ENCODE measurements around the gene AKAP12. TPM values are rescaled to one million over a fixed set of nuclear protein-coding genes. Genes with fewer than 3 reads are reported as not detected.

The AKAP12 gene
- total and polyA plus RNA-seq, 2 donors from 2014 or later, result 10.2 to 84.6 TPM

DNA sequence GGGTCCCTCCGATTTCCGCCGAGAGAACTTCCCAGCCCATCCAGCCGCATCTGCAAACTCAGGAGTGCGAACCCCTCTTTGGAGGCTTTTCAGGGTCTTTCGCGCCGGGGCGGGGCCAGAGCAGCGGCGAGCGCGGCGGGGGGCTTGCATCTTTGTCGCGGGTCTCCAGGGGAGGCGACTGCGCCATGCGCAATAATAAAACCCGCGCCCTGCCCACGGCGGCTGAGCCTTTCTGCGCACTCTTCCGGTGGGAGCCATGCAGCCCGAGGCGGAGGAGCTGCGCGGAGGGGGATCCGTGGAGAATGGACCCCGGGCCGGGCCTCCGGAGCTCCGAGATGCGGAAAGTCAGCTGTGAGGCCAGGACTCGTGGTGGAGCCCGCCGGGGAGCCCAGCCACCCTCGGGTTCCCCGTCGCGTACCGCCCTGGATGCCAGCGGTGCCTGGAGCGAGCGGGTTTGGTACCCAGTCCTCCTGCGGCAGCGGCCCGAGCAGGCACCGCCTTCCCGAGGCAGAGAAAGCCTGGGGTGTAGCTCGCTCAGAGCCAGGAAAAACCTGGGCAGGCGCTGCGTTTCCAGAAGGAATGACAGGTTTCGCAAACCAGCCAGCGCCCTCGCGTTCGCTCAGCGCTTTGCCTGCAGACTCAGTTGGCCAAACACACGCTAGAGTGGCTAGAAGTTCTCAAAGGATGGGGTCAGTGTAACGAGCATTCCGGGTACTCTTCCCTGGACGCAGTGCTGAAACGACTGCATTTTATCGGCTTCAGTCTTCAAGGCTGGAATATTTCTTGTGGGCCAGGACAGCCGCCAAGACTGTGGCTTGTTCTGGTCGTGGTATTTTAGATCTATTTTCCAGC lies 1.2 kb downstream of the AKAP12 start:
- peak overlapping the region; percentile 84 to 85 for H3K27ac ChIP-seq (ENCODE audit: low read depth in 2 of 2, low read length in 2 of 2)
- H3K36me3 ChIP-seq (ENCODE audit: control insufficient read depth in 2 of 3, insufficient read depth in 3 of 3, low read length in 3 of 3), result no peaks in the 10 kb centered on the region
- DNase-seq, result peak; percentile 67 to 86 (median 75)
- H3K9ac ChIP-seq (ENCODE audit: low read length in 3 of 3), result peak overlapping the region; percentile 52 to 84 (median 52)
- peaks cover 0 to 3% (median 0%) of the 10 kb centered on the region in 3 donors for H3K4me1 ChIP-seq (ENCODE audit: control insufficient read depth in 2 of 3, insufficient read depth in 2 of 3, low read depth in 1 of 3, low read length in 3 of 3)
- H3K9me3 ChIP-seq (ENCODE audit: control insufficient read depth in 2 of 3, insufficient read depth in 1 of 3, low read length in 3 of 3), result no peaks in the 10 kb centered on the region
- H3K4me3 ChIP-seq (ENCODE audit: low read length in 3 of 3), result peak overlapping the region; percentile 64 to 86 (median 68)
- no peak for FAIRE-seq
- intact Hi-C loops (cut with DNase I), result no loop called here
- no peaks in the 10 kb centered on the region for H3K27me3 ChIP-seq (ENCODE audit: control insufficient read depth, insufficient read depth, low read length)
- TF ChIP-seq, protein P1, sequence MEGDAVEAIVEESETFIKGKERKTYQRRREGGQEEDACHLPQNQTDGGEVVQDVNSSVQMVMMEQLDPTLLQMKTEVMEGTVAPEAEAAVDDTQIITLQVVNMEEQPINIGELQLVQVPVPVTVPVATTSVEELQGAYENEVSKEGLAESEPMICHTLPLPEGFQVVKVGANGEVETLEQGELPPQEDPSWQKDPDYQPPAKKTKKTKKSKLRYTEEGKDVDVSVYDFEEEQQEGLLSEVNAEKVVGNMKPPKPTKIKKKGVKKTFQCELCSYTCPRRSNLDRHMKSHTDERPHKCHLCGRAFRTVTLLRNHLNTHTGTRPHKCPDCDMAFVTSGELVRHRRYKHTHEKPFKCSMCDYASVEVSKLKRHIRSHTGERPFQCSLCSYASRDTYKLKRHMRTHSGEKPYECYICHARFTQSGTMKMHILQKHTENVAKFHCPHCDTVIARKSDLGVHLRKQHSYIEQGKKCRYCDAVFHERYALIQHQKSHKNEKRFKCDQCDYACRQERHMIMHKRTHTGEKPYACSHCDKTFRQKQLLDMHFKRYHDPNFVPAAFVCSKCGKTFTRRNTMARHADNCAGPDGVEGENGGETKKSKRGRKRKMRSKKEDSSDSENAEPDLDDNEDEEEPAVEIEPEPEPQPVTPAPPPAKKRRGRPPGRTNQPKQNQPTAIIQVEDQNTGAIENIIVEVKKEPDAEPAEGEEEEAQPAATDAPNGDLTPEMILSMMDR (IDR thresholded peaks at IDR 0.05; ENCODE audit: borderline replicate concordance, extremely low read depth, insufficient read depth), result no peak

DNA sequence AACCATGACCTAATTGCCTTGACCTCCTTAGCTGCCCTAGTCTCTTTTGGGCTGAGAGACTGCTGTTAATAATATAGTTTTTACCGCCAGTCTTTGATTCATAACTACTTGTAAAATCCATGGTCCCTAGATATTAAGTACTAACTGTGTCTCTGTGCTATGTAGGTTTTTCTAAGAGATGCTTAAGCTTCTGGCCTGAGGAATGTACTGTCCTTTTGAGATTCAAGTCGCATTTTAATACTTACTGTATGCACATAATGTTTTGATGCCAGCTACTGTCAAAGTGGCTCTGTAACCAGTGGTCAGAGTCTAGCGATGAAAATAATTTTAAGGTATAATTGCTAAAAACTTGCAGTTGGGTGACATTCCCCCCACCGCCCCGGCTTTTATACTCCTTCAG lies 2.1 kb downstream of the AKAP12 start:
- intact Hi-C loops (cut with DNase I), result no loop called here
- DNase-seq (no peak), FAIRE-seq (no peak)
- H3K36me3 ChIP-seq (ENCODE audit: control insufficient read depth in 2 of 3, insufficient read depth in 3 of 3, low read length in 3 of 3), result no peaks in the 10 kb centered on the region
- H3K9me3 ChIP-seq (ENCODE audit: control insufficient read depth in 2 of 3, insufficient read depth in 1 of 3, low read length in 3 of 3), result no peaks in the 10 kb centered on the region
- H3K4me3 ChIP-seq (ENCODE audit: low read length in 3 of 3), result peak overlapping the region; percentile 64 to 86 (median 68)
- H3K4me1 ChIP-seq (ENCODE audit: control insufficient read depth in 2 of 3, insufficient read depth in 2 of 3, low read depth in 1 of 3, low read length in 3 of 3), result peaks cover 0 to 3% (median 0%) of the 10 kb centered on the region in 3 donors
- TF ChIP-seq, protein P1 (IDR thresholded peaks at IDR 0.05; ENCODE audit: borderline replicate concordance, extremely low read depth, insufficient read depth), result no peak
- H3K9ac ChIP-seq (ENCODE audit: low read length in 3 of 3), result peak overlapping the region; percentile 29 to 84 (median 52)
- no peaks in the 10 kb centered on the region for H3K27me3 ChIP-seq (ENCODE audit: control insufficient read depth, insufficient read depth, low read length)
- peak overlapping the region in 1 of 2 donors; percentile 84 for H3K27ac ChIP-seq (ENCODE audit: low read depth in 2 of 2, low read length in 2 of 2)

DNA sequence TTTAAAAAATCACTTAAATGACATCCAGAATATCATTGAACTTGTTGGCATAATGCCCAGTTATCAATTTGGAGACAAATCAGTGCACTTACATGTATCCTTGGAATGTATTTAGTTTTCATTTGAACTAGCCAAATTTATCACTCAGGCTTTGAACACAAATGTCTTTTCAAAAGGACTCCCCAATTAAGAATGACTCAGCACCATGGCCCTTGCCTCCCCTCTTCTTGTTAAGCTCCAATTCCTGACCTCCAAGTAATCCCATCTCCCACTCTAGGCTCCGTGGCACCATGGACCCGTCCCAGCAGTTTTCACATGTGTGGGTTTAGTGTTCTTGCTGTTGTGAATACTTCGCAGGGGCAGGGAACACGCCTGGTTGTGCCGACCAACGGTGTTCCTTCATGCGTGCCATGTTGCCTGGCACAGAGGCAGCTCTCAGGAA lies 2.7 kb downstream of the AKAP12 start:
- no peak for FAIRE-seq
- Histone ChIP-seq H3K27me3 (ENCODE audit: control insufficient read depth, insufficient read depth, low read length) (no peaks in the 10 kb centered on the region), H3K27ac (ENCODE audit: low read depth in 2 of 2, low read length in 2 of 2) (peak overlapping the region in 1 of 2 donors; percentile 37), H3K36me3 (ENCODE audit: control insufficient read depth in 2 of 3, insufficient read depth in 3 of 3, low read length in 3 of 3) (no peaks in the 10 kb centered on the region), H3K9ac (ENCODE audit: low read length in 3 of 3) (peak overlapping the region in 1 of 3 donors; percentile 84), H3K4me3 (ENCODE audit: low read length in 3 of 3) (peak overlapping the region; percentile 64 to 86 (median 68)), H3K4me1 (ENCODE audit: control insufficient read depth in 2 of 3, insufficient read depth in 2 of 3, low read depth in 1 of 3, low read length in 3 of 3) (peaks cover 0 to 3% (median 3%) of the 10 kb centered on the region in 3 donors), H3K9me3 (ENCODE audit: control insufficient read depth in 2 of 3, insufficient read depth in 1 of 3, low read length in 3 of 3) (no peaks in the 10 kb centered on the region)
- TF ChIP-seq, protein P1 (IDR thresholded peaks at IDR 0.05; ENCODE audit: borderline replicate concordance, extremely low read depth, insufficient read depth), result no peak
- DNase-seq, result peak in 4 of 5 donors; percentile 31 to 78 (median 54)
- intact Hi-C loops (cut with DNase I), result no loop called here

All from kidney (tissue), 14 donors.